ENCODE measurements around the gene DNM1L. TPM values are rescaled to one million over a fixed set of nuclear protein-coding genes. Genes with fewer than 3 reads are reported as not detected.
A peak's percentile ranks its signal among the peaks of the same experiment; 100 is the strongest.

The DNM1L gene
- total and polyA plus RNA-seq, 10 of the 15 experiments (the other 5 are each of a cell fraction or from before 2014, with no cell fraction given), result 23.1 to 201 (median 63.9) TPM

GRCh38 chr12:32753605-32754004 lies 74.5 kb downstream of the DNM1L start:
- no TSS peak for BruUV-seq (replicated peaks)
- Histone ChIP-seq H3K36me3 (ENCODE audit: control insufficient read depth in 2 of 2, insufficient read depth in 2 of 2, low read length in 1 of 2) (peaks cover 1 to 4% of the 10 kb centered on the region in 2 experiments), H3K9me3 (replicated peaks; ENCODE audit: control insufficient read depth, insufficient read depth, low read length) (no peaks in the 10 kb centered on the region), H3K4me3 (peak overlapping the region; percentile 77; the same call in 1 of the 2 replicates), H3K27ac (ENCODE audit: control insufficient read depth, insufficient read depth) (peak overlapping the region; percentile 89; the same call in 1 of the 2 replicates), H4K20me1 (ENCODE audit: control insufficient read depth, insufficient read depth) (no peaks in the 10 kb centered on the region), H3K4me1 (ENCODE audit: control insufficient read depth, insufficient read depth, low read length) (no peaks in the 10 kb centered on the region), H3K4me2 (ENCODE audit: control insufficient read depth, insufficient read depth) (peak overlapping the region; percentile 92), H3K9ac (ENCODE audit: control insufficient read depth, insufficient read depth, low read length) (peak overlapping the region; percentile 93; the same call in 1 of the 2 replicates), H3K27me3 (replicated peaks in 1 of 2; ENCODE audit: control insufficient read depth in 2 of 2, insufficient read depth in 2 of 2, low read length in 1 of 2) (no peaks in the 10 kb centered on the region), H3K79me2 (ENCODE audit: control insufficient read depth, insufficient read depth, low read length) (peaks cover 22% of the 10 kb centered on the region), H2AFZ (ENCODE audit: control insufficient read depth, low read depth, low read length) (no peak overlapping the region)
- DNase-seq (ENCODE audit: low read depth, low spot score) (no peak), FAIRE-seq (no peak), ATAC-seq (no peak)
- no peak for TF ChIP-seq SREBF2 (IDR thresholded peaks at IDR 0.05; ENCODE audit: low read length)
- TF ChIP-seq IRF3 (IDR thresholded peaks at IDR 0.05), result no peak
- no peak for TF ChIP-seq FOS (IDR thresholded peaks at IDR 0.05; ENCODE audit: borderline replicate concordance, extremely low read depth, insufficient read length)
- TF ChIP-seq ZNF274 (IDR thresholded peaks at IDR 0.05; ENCODE audit: insufficient read depth, insufficient read length), result no peak
- TF ChIP-seq CHD2 (IDR thresholded peaks at IDR 0.05; ENCODE audit: borderline replicate concordance, low read depth, low read length), result no peak
- TF ChIP-seq WRNIP1 (IDR thresholded peaks at IDR 0.05; ENCODE audit: borderline replicate concordance, low read depth, low read length), result no peak
- peak; percentile 38; the same call in 1 of the 2 replicates for TF ChIP-seq ATF7 (IDR thresholded peaks at IDR 0.05; ENCODE audit: low read depth)
- no peak for TF ChIP-seq RB1 (IDR thresholded peaks at IDR 0.05; ENCODE audit: borderline replicate concordance)
- TF ChIP-seq MTA2 (IDR thresholded peaks at IDR 0.05; ENCODE audit: low read depth), result no peak
- SMC1A ChIA-PET (ENCODE audit: uncharacterized antibody, unreplicated experiment), result interaction anchor here (0.7 to 3.2 kb wide), 6 partner anchors 73 to 303 kb away, joined by 3 to 67 read pairs (median 12); no protein-coding TSS in a partner anchor
- intact Hi-C loops (cut with micrococcal nuclease; ENCODE audit: unreplicated experiment) (loop anchor here (2.0 to 10.0 kb wide), 2 partner anchors 389 to 1101 kb away; no protein-coding TSS in a partner anchor), in situ Hi-C loops (cut with MboI) (loop anchor here (5.0 to 25.0 kb wide), 4 partner anchors 296 to 1609 kb away; no protein-coding TSS in a partner anchor)
- 98% methylated on average over 4 of the region's 4 CpGs for WGBS (ENCODE audit: insufficient coverage, insufficient replicate concordance, low lambda C conversion rate, missing lambda C conversion rate)
- POLR2A ChIA-PET, result no interaction called here
- RAD21 ChIA-PET (ENCODE audit: unreplicated experiment), result interaction anchor here (1.2 to 4.8 kb wide), 4 partner anchors 290 to 1268 kb away, joined by 3 to 82 read pairs (median 66); partner anchors contain the start of gene ALG10
- CTCF ChIA-PET, result interaction anchor here (1.1 to 5.0 kb wide), 7 partner anchors 8 to 1268 kb away, joined by 3 to 110 read pairs (median 26); partner anchors contain the start of gene ALG10

All from GM12878 (cell line).